ENCODE data around the gene SPPL2C.
A peak's percentile ranks its signal among the peaks of the same experiment; 100 is the strongest.

The SPPL2C gene

DNA sequence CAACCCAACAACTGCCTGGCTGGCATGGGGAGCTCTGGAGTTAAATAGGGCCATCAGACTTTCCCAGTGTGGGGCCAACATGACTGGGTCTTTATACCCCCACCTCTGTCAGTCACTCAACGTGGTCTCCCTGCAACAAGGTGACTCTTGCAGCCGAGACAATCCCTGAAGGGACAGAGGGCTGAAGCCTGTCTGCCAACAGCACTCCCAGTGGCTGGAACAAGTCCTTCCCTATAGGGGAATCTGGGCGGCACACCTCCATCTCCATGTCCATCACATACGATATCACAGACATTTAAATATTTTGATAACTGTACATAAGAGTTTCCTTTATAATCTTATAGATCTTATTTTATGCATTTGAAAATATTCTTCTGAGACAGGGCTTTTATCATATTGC lies 44.9 kb downstream of the SPPL2C start:
- no peak for DNase-seq

GRCh38 chr17:45893725-45894021 lies 49.0 kb downstream of the SPPL2C start:
- DNase-seq, result no peak

- peak; percentile 78 for DNase-seq
Observed at GRCh38 chr17:45894022-45894784, 49.5 kb downstream of the SPPL2C start, which contains the start of gene MAPT. Gene MAPT, plus strand, starts transcription at chr17:45894554. Its CDS starts 67,784 bp downstream, at chr17:45962338.

GRCh38 chr17:45895304-45895968 lies 50.8 kb downstream of the SPPL2C start:
- peak; percentile 6 for DNase-seq

- no peak for DNase-seq
Observed at GRCh38 chr17:45895969-45896785, 51.5 kb downstream of the SPPL2C start.
